Measurements from ENCODE around the gene PNKP.

PNKP gene

GRCh38 chr19:49890349-49891311, 23.3 kb upstream of the PNKP start:
- DNase-seq (ENCODE audit: low read depth), result peak; percentile 37

DNA sequence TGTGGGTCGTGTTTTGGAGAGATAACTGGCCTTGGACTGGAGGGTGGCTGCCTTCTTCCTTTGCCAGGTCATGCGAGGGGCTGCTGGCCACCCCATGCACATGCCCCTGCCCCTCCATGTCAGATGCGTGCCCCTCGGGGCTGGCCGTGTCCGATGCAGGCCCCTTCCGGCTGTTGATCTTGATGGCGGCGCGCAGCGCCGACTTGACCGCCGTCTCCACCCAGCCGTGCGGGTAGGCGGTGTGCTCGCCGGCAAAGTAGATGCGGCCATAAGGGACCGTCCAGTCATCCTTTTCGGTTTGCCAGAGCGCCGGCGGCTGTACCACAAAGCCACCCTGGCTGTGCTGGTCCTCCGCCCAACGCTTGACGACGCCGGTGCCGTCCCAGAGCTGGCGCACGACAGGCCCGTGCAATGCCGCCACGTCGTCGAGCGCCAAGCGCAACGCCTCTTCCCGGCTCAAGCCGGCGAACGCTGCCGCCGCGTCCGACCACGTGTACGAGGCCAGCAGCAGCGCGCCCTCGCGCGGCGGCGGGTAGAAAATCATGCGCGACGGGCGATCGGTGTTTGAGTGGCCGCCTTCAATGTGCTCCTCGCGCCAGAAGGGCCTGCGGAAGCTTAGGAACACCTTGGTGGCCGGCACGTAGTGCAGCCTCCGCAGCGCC, 22.4 kb upstream of the PNKP start:
- DNase-seq (ENCODE audit: low read depth), result peak; percentile 45

DNA sequence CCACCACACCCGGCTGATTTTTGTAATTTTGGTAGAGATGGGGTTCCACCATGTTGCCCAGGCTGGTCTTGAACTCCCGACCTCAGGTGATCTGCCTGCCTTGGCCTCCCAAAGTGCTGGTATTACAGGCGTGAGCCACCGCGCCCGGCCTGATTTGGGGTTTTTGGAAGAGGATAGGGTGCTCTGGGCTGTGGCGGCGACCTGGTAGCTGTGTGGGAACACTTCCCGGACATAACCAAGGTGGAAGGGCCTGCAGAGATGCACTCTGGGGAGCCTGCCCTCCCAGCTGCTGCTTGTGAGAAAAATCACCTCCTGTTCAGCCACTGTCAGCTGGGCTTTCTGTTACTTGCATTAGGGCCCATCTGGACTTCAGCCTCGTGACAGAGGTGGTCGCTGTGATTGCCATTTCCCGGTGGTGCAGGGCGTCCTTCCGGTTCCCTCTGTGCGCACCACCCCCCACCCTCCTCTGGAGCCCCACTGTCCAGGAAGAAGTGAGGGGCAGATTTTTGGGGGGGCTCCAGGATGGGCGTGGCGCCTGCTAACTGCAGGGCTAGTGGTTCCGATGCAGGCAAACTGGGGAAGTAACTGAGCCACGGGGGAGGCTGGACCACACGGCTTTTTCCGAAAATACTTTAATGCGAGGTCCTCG, 21.8 kb upstream of the PNKP start:
- DNase-seq (ENCODE audit: low read depth), result no peak

DNA sequence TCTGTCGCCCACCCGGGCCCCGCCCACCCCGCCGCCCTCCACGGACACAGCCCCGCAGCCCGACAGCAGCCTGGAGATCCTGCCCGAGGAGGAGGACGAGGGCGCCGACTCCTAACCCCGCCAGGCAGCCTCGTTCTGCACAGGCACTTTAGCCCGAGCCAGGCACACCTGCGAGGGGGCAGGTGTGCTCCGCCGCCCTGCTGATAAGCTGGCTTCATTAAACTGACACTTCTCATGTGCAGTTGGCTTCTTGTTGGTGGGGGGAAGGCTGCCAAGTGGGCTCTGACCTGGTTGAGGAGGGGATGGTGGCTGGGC, 21.1 kb upstream of the PNKP start:
- DNase-seq (ENCODE audit: low read depth), result no peak

- no peak for DNase-seq (ENCODE audit: low read depth)
These were observed 20.5 kb upstream of the PNKP start for GRCh38 chr19:49887665-49888509.

- no peak for DNase-seq (ENCODE audit: low read depth)
These were observed 19.8 kb upstream of the PNKP start for GRCh38 chr19:49887037-49887664.

DNA sequence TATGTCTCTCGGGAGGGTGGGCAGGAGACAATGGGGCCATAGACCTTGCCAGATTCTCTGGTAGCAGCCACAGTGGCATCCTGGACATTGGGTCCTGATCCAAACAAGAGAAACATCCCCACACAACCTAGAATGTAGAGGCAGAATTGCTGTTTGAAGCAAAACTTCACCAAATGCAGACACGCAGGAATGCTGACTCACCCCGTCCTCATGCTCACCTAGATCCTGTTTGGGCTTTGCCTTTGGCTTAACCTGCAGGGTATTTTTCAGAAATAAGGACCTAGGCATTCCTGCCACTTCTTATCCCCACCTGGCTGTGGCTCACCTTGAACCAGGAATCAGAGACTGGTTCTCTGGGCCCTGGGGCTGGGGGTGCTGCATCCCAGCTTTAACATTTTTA, 17.4 kb upstream of the PNKP start:
- DNase-seq (ENCODE audit: low read depth), result no peak

DNA sequence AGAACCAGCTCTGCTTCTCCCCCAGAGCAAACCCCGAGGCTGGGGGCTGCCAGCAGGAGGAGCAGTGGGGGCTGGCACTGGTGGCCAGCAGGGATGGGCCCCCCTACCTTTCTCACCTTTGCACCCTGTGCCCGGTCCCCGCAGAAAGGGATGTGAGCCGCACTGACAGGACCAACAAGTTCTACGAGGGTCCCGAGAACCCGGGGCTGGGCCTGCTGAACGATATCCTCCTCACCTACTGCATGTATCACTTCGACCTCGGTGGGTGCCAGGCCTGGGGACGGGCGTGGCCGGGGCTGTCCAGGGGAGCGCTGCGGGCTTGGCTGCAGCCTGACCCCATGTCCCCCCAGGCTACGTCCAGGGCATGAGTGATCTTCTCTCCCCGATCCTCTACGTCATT, 16.7 kb upstream of the PNKP start:
- no peak for DNase-seq (ENCODE audit: low read depth)

DNA sequence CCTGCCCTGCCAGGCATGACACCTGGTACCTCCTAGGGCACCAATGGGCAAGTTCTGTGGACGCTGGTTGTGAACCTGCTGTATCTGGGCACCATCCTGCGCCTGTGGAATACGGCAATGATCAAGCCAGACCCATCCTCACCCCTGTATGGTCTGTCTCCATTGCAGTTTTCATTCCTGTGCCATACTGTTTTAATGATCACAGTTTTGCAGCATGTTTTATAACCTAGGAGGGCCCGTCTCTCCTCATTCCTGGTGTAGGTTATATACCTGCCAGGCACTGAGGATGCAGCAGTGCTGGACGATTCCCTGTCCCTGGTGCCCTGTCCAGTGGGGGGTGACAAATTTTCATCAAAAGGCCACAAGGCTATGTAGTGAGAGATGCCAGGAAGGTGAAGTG, 15.7 kb upstream of the PNKP start:
- no peak for DNase-seq (ENCODE audit: low read depth)

DNA sequence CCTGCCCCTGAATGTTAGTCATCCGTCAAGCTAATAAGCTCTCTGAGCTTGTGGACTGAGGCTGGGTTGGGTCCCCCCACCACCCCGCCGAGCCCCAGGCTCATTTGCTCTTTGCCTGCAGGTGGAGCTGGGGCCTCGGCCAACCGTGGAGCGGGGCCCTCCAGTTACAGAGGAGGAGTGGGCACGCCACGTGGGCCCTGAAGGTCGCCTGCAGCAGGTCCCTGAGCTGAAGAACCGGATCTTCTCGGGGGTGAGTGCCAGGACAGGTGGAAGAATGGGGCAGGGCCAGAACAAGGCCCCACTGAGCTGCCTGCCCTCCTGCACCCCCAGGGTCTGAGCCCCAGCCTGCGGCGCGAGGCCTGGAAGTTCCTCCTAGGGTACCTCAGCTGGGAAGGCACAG, 15.3 kb upstream of the PNKP start:
- no peak for DNase-seq (ENCODE audit: low read depth)

GRCh38 chr19:49881672-49882394, 14.5 kb upstream of the PNKP start:
- DNase-seq (ENCODE audit: low read depth), result no peak

DNA sequence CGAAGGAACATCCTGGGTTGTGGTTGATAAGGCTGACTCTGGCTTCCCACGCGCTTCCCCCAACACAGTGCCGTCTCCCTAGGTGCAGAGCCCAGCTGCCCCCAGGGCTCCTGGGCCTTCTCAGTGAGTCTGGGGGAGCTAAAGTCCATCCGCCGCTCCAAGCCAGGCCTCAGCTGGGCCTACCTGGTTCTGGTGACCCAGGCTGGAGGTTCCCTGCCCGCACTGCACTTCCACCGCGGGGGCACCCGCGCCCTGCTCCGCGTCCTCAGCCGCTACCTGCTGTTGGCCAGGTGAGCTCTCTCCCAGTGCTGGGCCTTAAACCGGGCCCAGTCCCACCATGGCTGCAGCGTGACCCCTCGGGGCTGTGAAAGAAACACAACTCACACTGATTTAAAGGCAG, 13.8 kb upstream of the PNKP start:
- DNase-seq (ENCODE audit: low read depth), result no peak

- no peak for DNase-seq (ENCODE audit: low read depth)
These were observed 12.9 kb upstream of the PNKP start for GRCh38 chr19:49880162-49880869.

DNA sequence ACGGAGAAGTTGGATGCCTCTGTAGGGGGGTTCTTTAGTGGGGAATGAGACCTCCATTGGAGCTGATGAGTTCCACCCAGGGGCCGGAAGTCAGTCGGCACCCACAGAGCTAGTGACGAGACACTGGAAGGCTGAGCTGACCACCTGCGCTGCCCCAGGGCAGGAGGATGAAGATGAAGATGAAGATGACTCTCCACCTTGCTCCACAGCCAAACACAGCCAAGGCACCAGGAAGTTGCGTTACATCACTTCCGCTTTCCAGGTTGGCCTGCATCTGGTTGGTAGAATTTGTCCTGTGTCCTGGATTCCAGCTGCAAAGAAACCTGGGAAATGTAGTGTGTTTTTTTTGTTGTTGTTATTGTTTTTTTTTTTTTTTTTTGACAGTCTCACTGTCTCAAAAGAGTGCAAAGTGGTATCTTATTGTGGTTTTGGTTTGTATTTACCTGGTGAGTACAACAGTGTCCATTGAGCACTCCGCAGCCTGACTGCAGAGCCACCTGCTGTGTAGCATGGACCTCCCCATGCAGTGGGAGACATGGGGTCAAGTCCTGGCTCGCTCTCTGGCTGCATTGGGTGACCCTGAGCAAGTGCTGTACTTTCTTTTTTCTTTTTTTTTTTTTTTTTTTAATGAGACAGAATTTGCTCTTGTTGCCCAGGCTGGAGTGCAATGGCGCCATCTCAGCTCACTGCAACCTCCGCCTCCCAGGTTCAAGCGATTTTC, 12.0 kb upstream of the PNKP start:
- DNase-seq (ENCODE audit: low read depth), result no peak

DNA sequence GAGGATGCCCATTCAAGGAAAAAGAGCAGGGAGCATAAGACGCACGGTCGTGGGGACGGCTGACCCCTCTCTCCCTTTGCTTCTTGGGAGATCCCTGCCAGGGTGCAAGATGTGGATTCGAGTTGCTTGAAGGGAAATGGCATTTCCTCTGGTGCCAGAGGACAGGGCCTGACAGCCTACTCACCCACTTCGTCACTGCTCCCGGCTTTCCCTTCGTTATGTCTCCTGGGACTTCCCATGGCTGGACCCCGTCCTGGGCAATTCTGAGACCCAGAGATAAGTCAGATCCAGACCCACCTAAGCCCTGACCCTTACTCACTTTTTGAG, 11.3 kb upstream of the PNKP start:
- DNase-seq (ENCODE audit: low read depth), result no peak

DNA sequence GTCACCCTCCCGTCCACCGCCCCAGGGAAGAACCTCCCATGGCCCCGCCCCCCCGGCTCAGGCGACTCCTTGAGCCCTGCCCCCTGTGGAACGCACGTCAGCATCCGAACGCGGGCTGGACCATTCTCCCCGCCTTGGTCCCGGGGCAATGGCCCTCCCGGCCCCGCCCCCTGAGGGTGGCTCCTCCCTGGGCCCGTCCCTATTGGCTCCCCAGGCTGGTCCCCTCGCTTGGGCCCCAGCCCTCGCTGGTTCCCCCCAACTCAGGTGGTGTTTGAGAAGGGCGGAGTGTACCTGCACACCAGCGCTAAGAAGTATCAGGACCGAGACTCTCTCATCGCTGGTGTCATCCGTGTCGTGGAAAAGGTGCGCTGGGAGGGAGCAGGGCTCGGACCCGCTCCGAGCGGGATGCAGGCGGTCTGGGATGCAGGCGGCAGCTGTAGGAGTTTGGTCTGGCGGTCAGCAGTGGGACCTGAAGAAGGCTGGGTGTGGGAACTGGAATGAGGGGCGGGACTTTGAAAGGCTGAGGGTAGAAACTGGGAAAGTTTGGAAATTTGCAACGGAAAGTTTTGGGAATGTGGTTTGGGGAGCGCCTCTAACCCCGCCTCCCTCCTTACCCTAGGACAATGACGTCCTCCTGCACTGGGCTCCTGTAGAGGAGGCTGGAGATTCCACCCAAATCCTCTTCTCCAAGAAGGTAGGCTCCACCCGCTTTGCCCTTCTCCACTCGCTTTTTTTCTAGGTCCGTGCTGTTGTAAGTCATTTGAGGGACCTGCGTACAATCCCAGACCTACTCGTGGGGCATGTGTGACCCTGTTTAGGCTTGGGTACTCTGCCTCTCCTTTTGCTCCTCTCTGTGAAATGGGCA, 10.7 kb upstream of the PNKP start:
- DNase-seq (ENCODE audit: low read depth), result peak; percentile 98

GRCh38 chr19:49877020-49877878, 9.9 kb upstream of the PNKP start, which contains the start of the genes AKT1S1 and TBC1D17:
AKT1S1 (minus strand) TSS chr19:49877355; CDS start chr19:49873295, 4,060 bp downstream.
TBC1D17 (plus strand) TSS chr19:49877702; CDS start chr19:49877724, 22 bp downstream.
- peak; percentile 94 for DNase-seq (ENCODE audit: low read depth)
